ENCODE results near the gene PCBP2. TPM values are rescaled to one million over a fixed set of nuclear protein-coding genes. Genes with fewer than 3 reads are reported as not detected.
"Not testable (repeated sequence)": the region's sequence is repeated elsewhere in the genome, so short reads cannot be mapped to it uniquely, and the experiment has no call there.

The PCBP2 gene
- 186 and 227 TPM in 2 replicates for total RNA-seq (2014; rRNA removed)
- polyA plus RNA-seq (2012): 748 TPM

- peak; percentile 100 for DNase-seq (ENCODE audit: low read depth)
Measured at GRCh38 chr12:53451661-53452158, at the start of gene PCBP2. TSS of gene PCBP2 (plus strand) at chr12:53452102. CDS start at chr12:53454801, 2,699 bp downstream.

- not testable (repeated sequence) for DNase-seq (ENCODE audit: low read depth)
Measured at GRCh38 chr12:53402351-53402750, 49.6 kb upstream of the PCBP2 start.

- no peak for DNase-seq (ENCODE audit: low read depth)
Measured at GRCh38 chr12:53402871-53403270, 49.0 kb upstream of the PCBP2 start.

GRCh38 chr12:53410951-53411350 is 41.0 kb upstream of the PCBP2 start:
- DNase-seq (ENCODE audit: low read depth): no peak

- no peak for DNase-seq (ENCODE audit: low read depth)
Measured at GRCh38 chr12:53413485-53414204, 38.3 kb upstream of the PCBP2 start.

GRCh38 chr12:53414756-53415417 is 37.0 kb upstream of the PCBP2 start:
- DNase-seq (ENCODE audit: low read depth): no peak

GRCh38 chr12:53415752-53416389 is 36.0 kb upstream of the PCBP2 start:
- DNase-seq (ENCODE audit: low read depth): not testable (repeated sequence)

GRCh38 chr12:53417291-53417816 is 34.5 kb upstream of the PCBP2 start:
- DNase-seq (ENCODE audit: low read depth): not testable (repeated sequence)

- DNase-seq (ENCODE audit: low read depth): no peak
Measured at GRCh38 chr12:53418221-53418620, 33.7 kb upstream of the PCBP2 start.

- no peak for DNase-seq (ENCODE audit: low read depth)
Measured at GRCh38 chr12:53419756-53420155, 32.1 kb upstream of the PCBP2 start.

GRCh38 chr12:53422247-53422646 is 29.7 kb upstream of the PCBP2 start:
- not testable (repeated sequence) for DNase-seq (ENCODE audit: low read depth)

GRCh38 chr12:53423597-53423996 is 28.3 kb upstream of the PCBP2 start, which contains the start of gene AMHR2:
TSS of gene AMHR2 (plus strand) at chr12:53423855. CDS start at chr12:53423935, 80 bp downstream.
- DNase-seq (ENCODE audit: low read depth): no peak

GRCh38 chr12:53424626-53425514 is 27.0 kb upstream of the PCBP2 start:
- DNase-seq (ENCODE audit: low read depth): no peak

GRCh38 chr12:53425515-53426150 is 26.3 kb upstream of the PCBP2 start:
- no peak for DNase-seq (ENCODE audit: low read depth)

- DNase-seq (ENCODE audit: low read depth): peak; percentile 88
Measured at GRCh38 chr12:53427905-53428594, 23.9 kb upstream of the PCBP2 start.

GRCh38 chr12:53428741-53429140 is 23.2 kb upstream of the PCBP2 start:
- no peak for DNase-seq (ENCODE audit: low read depth)

- no peak for DNase-seq (ENCODE audit: low read depth)
Measured at GRCh38 chr12:53430116-53430515, 21.8 kb upstream of the PCBP2 start.

GRCh38 chr12:53431187-53431586 is 20.7 kb upstream of the PCBP2 start:
- DNase-seq (ENCODE audit: low read depth): no peak

GRCh38 chr12:53435326-53435725 is 16.6 kb upstream of the PCBP2 start:
- not testable (repeated sequence) for DNase-seq (ENCODE audit: low read depth)

- not testable (repeated sequence) for DNase-seq (ENCODE audit: low read depth)
Measured at GRCh38 chr12:53439582-53439981, 12.3 kb upstream of the PCBP2 start.
